Measurements from ENCODE around the gene RAB36.

The RAB36 gene

GRCh38 chr22:23109079-23109347, 36.3 kb upstream of the RAB36 start:
- no peak for DNase-seq

- DNase-seq, result no peak
These were observed 35.8 kb upstream of the RAB36 start for GRCh38 chr22:23109441-23109978.

- DNase-seq, result no peak
These were observed 34.9 kb upstream of the RAB36 start for GRCh38 chr22:23110190-23110921.

GRCh38 chr22:23110922-23111527, 34.3 kb upstream of the RAB36 start:
- DNase-seq, result no peak

GRCh38 chr22:23112472-23113012, 32.7 kb upstream of the RAB36 start:
- no peak for DNase-seq

- no peak for DNase-seq
These were observed 32.0 kb upstream of the RAB36 start for GRCh38 chr22:23113067-23113846.

GRCh38 chr22:23113847-23114720, 31.2 kb upstream of the RAB36 start:
- DNase-seq, result no peak

GRCh38 chr22:23114721-23115020, 30.6 kb upstream of the RAB36 start:
- no peak for DNase-seq

GRCh38 chr22:23115369-23115768, 29.9 kb upstream of the RAB36 start:
- no peak for DNase-seq

GRCh38 chr22:23115825-23116494, 29.3 kb upstream of the RAB36 start:
- no peak for DNase-seq

GRCh38 chr22:23116506-23117263, 28.6 kb upstream of the RAB36 start:
- DNase-seq, result no peak

GRCh38 chr22:23117275-23117674, 28.0 kb upstream of the RAB36 start:
- DNase-seq, result no peak

- no peak for DNase-seq
These were observed 27.2 kb upstream of the RAB36 start for GRCh38 chr22:23117891-23118646.

GRCh38 chr22:23118647-23119493, 26.4 kb upstream of the RAB36 start:
- no peak for DNase-seq

- peak; percentile 47 for DNase-seq
These were observed 25.5 kb upstream of the RAB36 start for GRCh38 chr22:23119494-23120414.

- DNase-seq, result no peak
These were observed 24.8 kb upstream of the RAB36 start for GRCh38 chr22:23120415-23120899.

- DNase-seq, result no peak
These were observed 24.3 kb upstream of the RAB36 start for GRCh38 chr22:23121000-23121421.

- DNase-seq, result no peak
These were observed 23.9 kb upstream of the RAB36 start for GRCh38 chr22:23121424-23121823.
